ENCODE results near the gene TMEM244. TPM values are rescaled to one million over a fixed set of nuclear protein-coding genes. Genes with fewer than 3 reads are reported as not detected.
"Not testable (repeated sequence)": the region's sequence is repeated elsewhere in the genome, so short reads cannot be mapped to it uniquely, and the experiment has no call there.

Gene TMEM244
- total RNA-seq, 1 experiment from 2014 or later, result not detected

- no peak for DNase-seq (ENCODE audit: extremely low read depth, low read depth)
Observed at GRCh38 chr6:129871221-129871620, 10.1 kb upstream of the TMEM244 start.

GRCh38 chr6:129867403-129867802 is 6.3 kb upstream of the TMEM244 start:
- DNase-seq (ENCODE audit: extremely low read depth, low read depth), result no peak

DNA sequence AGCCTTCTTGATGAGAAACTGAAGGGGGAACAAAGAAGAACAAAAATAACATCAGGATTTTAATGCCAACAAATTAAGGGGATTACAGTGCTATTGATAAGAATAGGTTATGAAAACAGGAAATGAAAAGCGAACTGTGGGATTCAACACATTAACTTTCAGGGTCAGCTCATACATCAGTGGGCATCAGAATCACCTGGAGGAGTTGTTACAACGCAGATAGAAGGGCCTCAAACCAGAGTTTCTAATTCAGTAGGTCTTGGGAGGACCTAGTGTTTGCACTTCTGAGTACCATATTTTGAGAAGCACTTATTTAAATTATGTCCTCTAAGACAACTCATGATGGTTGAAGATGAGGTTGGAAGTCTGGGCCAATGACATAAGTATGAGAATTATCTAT is 5.6 kb upstream of the TMEM244 start:
- DNase-seq (ENCODE audit: extremely low read depth, low read depth), result no peak

GRCh38 chr6:129866256-129866655 is 5.1 kb upstream of the TMEM244 start:
- DNase-seq (ENCODE audit: extremely low read depth, low read depth), result no peak

- DNase-seq (ENCODE audit: extremely low read depth, low read depth), result no peak
Observed at GRCh38 chr6:129865013-129865412, 3.9 kb upstream of the TMEM244 start.

DNA sequence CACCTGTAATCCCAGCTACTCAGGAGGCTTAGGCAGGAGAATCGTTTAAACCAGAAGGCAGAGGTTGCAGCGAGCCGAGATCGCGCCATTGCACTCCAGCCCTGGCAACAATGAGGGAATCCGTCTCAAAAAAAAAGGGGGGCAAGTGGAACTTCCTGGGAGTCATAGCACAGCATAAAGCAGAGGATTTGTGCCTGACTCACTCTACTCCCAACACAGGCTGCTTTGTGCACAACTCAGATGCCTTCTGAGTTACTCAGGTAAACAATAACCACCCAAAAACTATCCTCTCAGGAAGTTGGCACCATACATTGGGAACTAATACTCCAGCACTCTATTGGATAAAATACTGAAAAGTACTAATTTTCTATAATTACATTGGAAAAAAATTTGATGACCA is 2.5 kb upstream of the TMEM244 start:
- no peak for DNase-seq (ENCODE audit: extremely low read depth, low read depth)

- DNase-seq (ENCODE audit: extremely low read depth, low read depth), result no peak
Observed at GRCh38 chr6:129859524-129859923, 1.6 kb downstream of the TMEM244 start.

- no peak for DNase-seq (ENCODE audit: extremely low read depth, low read depth)
Observed at GRCh38 chr6:129857838-129858237, 3.3 kb downstream of the TMEM244 start.

- no peak for DNase-seq (ENCODE audit: extremely low read depth, low read depth)
Observed at GRCh38 chr6:129853996-129854711, 7.0 kb downstream of the TMEM244 start.

- DNase-seq (ENCODE audit: extremely low read depth, low read depth), result no peak
Observed at GRCh38 chr6:129852257-129852858, 8.8 kb downstream of the TMEM244 start.

DNA sequence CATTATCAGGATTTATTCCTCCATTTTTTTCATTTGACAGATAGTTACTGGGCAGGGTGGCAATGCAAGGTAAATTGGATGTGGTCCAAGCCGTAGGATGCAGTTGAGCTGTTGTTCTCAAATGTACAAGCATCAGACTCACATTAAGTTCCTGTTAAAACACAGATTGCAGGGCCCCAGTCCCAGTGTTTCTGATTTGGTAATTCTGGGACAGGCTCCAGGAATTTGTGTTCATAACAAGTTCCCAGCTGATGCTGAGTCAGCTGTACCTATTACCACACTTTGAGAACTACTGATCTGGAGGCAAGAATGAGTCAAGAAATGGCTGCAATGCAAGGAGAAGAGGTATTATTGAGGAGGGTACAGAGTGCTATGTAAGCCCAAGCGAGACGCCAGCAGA is 11.7 kb downstream of the TMEM244 start:
- DNase-seq (ENCODE audit: extremely low read depth, low read depth), result no peak

GRCh38 chr6:129846761-129847160 is 14.4 kb downstream of the TMEM244 start:
- DNase-seq (ENCODE audit: extremely low read depth, low read depth), result no peak

DNA sequence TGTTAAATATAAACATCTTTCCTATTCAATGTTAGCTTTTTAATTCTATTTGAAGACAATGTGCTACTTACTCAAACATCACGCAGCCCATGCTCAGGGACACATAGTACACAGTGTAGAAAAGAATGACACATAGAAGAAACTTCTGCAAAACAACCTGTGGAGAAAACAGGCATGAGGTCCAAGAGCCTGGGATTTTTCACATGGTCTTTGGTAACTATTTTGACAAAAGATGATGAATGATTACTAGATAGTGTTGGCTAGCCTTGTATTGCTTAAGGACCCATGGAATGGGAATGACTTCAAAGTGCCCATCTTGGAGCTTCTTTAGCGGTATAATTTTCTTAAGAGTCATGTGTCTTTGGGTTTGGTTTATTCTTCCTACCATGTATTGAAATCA is 15.4 kb downstream of the TMEM244 start:
- no peak for DNase-seq (ENCODE audit: extremely low read depth, low read depth)

- no peak for DNase-seq (ENCODE audit: extremely low read depth, low read depth)
Observed at GRCh38 chr6:129844118-129844891, 16.8 kb downstream of the TMEM244 start.

DNA sequence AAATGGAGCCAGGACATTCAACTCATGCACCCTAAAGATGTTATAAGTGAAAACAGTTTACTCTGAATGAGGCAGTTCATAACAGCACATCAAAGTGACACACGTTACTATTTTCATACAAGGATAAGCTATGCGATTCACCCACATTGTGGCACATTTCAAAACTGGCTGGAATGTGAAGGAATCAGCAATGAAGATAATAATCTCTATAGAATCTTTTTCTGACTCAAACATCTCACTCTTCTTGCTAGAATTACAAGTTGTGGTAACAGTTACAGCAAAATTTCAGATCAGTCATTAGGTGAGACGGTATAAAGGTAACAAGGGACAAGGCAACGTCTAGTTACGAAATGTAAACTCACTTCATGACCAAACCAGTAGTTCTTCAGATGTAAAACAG is 17.5 kb downstream of the TMEM244 start:
- no peak for DNase-seq (ENCODE audit: extremely low read depth, low read depth)

GRCh38 chr6:129842881-129843409 is 18.2 kb downstream of the TMEM244 start:
- DNase-seq (ENCODE audit: extremely low read depth, low read depth), result no peak

- DNase-seq (ENCODE audit: extremely low read depth, low read depth), result no peak
Observed at GRCh38 chr6:129842137-129842536, 19.0 kb downstream of the TMEM244 start.

DNA sequence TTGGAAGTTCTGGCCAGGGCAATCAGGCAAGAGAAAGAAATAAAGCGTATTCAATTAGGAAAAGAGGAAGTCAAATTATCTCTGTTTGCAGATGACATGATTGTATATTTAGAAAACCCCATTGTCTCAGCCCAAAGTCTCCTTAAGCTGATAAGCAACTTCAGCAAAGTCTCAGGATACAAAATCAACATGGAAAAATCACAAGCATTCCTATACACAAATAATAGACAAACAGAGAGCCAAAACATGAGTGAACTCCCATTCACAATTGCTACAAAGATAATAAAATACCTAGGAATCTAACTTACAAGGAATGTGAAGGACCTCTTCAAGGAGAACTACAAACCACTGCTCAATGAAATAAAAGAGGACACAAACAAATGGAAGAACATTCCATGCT is 21.6 kb downstream of the TMEM244 start:
- not testable (repeated sequence) for DNase-seq (ENCODE audit: extremely low read depth, low read depth)

GRCh38 chr6:129835691-129836090 is 25.4 kb downstream of the TMEM244 start:
- DNase-seq (ENCODE audit: extremely low read depth, low read depth), result no peak

DNA sequence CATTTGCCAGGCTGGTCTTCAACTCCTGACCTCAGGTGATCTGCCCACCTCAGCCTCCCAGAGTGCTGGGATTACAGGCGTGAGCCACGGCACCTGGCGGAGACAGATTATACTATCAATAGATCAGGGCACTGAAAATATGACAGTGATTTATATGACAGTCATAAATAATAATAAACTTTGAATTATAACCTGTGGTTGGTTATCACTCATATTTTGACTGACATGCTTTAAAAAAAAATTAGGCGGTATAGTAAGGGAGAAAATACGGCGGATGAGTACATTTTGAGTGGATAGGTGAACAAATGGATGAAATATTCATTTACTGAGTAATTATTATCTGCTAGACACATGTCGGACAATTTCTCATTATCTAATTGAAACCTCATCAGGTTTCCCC is 28.8 kb downstream of the TMEM244 start:
- no peak for DNase-seq (ENCODE audit: extremely low read depth, low read depth)

DNA sequence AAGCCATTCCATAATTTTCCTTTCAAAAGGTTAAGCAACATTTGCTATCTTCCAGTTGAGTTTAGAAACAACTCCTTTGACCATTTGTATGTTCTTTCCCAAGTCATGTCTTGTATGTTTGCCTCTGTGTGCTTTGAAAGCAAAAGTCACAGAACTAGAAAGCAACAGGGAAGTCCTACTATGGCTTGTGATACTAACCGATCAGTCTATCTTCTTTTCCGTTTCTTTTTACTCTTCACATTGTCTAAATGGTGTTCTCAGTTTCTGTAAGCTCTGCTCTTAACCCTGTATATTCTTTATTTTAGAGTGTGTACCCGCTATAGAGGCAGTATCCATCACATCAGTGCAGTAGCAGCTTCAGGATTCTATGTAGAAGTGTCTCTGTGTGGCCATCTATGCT is 32.9 kb downstream of the TMEM244 start:
- DNase-seq (ENCODE audit: extremely low read depth, low read depth), result no peak

- DNase-seq (ENCODE audit: extremely low read depth, low read depth), result no peak
Observed at GRCh38 chr6:129818251-129818650, 42.9 kb downstream of the TMEM244 start.

All from NCI-H460 (cell line).